GM21526 (cell line): ENCODE data around the gene TSPYL2.

Experiments used
- ATAC-seq: cut with Tn5 transposase; IDR thresholded peaks from one replicate; pipeline ENCODE4 v1.9.1; 2021; ENCODE audit warnings: moderate library complexity; ENCODE audit not compliant: unreplicated experiment, low FRiP score

The TSPYL2 gene

DNA sequence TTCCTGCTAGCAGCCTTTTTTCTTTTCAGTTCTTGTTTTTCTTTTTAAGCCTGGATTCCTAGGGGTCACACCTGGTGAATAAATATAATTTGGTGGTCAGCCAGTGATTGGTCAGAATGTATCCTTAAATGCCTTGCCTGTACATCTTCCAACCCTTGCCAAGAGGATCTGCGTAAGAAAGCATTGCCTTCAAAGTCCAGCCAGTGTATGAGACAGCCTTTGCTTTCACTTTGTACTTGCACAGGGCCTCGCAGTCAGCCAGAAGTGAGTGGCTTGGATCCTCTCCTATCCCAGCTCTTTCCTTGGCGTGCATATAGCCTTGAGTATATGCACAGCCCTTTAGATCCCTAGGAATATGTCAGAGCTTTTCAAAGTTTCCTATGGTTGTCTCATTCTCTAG is 33.9 kb downstream of the TSPYL2 start:
- ATAC-seq = no peak

DNA sequence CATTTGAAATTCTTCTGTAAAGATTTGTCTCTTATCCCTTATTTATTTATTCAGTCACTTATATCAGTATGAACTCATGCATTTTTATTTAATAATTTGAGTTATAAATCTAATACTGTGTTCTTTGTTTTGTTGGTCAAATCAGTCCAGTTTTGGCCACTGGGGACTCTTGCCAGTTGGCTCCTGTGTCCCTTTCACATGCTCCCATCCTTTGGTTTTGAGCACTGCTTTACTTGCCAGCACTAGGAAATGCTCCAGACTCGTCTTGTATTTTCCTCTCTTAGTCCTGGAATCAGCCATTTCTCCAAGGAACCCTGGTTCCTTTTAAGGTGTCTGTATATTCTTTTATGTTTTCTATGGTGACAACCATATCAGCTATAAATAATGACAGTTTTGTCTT is 39.8 kb downstream of the TSPYL2 start:
- ATAC-seq = no peak

DNA sequence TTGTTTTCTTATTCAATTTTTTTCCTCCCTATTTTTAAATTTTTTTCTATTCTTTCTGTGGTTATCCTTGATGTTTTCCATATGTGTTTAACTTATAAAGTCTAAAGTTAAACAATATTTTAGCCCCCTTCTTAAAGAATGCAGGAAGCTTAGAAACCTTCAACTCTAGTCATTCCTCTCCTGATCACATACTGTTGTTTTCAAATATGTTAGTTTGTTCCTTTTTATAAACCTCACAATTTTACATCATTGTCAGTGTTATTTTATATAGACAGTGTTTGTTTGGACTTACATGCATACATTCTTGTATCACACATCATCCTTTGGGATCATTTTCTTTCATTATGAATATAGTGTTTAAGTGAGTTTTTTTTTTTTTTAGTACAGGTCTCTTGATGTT is 43.3 kb downstream of the TSPYL2 start:
- ATAC-seq = no peak

- no peak for ATAC-seq
Observed at GRCh38 chrX:53126377-53126776, 44.2 kb downstream of the TSPYL2 start.

- ATAC-seq = no peak
Observed at GRCh38 chrX:53128097-53128749, 46.1 kb downstream of the TSPYL2 start.

GRCh38 chrX:53133400-53133799 is 51.2 kb downstream of the TSPYL2 start:
- ATAC-seq = no peak

- ATAC-seq = no peak
Observed at GRCh38 chrX:53135581-53135980, 53.4 kb downstream of the TSPYL2 start.
